CD4-positive, alpha-beta T cell treated with Interleukin-6 at 100 ng/mL for 8 hours (primary cell): ENCODE data around the gene CXXC5.

Experiments
- DNase-seq: peaks from one replicate; pipeline ENCODE4 v3.0.0-alpha.2; 2020; ENCODE audit warnings: mixed read lengths, low spot score

CXXC5 gene

DNA sequence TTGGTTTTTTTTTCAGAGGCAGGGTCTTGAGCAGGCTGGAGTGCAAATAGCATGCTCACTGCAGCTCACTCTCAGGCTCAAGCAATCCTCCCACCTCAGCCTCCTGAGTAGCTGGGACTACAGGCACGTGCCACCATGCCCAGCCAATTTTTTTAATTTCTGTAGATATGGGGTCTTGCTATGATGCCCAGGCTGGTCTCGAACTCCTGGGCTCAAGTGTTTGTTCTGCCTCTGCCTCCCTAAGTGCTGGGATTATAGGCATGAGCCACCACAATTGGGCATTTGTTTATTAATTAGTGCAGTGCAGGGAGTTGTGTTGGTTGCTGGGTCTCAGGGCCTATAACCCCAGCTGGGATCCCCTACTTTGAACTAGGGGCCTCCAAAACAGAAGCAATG lies 47.0 kb downstream of the CXXC5 start:
- no peak for DNase-seq

GRCh38 chr5:139696167-139696893 lies 48.2 kb downstream of the CXXC5 start:
- DNase-seq = no peak

- no peak for DNase-seq
Measured at GRCh38 chr5:139696894-139697658, 48.9 kb downstream of the CXXC5 start.

DNA sequence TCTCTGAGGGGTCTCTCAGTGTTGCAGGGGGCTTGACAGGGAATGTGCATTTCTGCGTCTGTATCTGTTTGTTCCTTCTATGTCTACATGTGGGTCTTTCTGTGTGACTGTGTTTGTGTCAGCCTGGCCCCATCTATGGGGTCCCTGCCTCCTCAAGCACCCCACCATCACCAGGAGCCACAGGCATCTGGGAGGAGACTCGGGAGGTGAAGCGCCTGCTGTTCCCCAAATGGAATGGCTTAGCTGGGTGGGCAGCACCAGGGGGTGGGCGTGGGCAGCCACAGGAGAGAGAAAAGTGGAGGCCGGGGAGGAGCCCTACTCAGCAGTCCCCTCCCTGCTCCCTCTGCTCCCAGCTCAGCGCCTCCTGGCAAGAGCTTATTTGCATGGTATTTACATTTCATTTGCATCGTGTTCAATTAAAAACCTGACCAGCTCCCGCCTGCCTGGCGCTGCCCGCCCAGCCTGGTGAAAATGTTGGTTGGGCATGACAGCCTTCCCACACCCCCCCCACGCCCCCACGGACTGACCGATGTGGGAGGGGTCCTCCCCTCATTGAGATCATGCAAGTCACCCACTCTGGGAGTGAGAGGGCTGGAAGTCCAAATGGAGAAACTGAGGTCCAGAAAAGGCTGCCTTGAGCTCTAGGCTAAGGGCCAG lies 50.5 kb downstream of the CXXC5 start:
- DNase-seq = no peak

GRCh38 chr5:139699351-139699750 lies 51.2 kb downstream of the CXXC5 start:
- no peak for DNase-seq

- no peak for DNase-seq
Measured at GRCh38 chr5:139700711-139701055, 52.5 kb downstream of the CXXC5 start.

- DNase-seq = no peak
Measured at GRCh38 chr5:139701056-139701741, 53.0 kb downstream of the CXXC5 start.

GRCh38 chr5:139702548-139702947 lies 54.4 kb downstream of the CXXC5 start:
- DNase-seq = no peak

- DNase-seq = no peak
Measured at GRCh38 chr5:139704748-139705147, 56.6 kb downstream of the CXXC5 start.

GRCh38 chr5:139705191-139705590 lies 57.0 kb downstream of the CXXC5 start:
- DNase-seq = no peak

- no peak for DNase-seq
Measured at GRCh38 chr5:139705655-139706587, 57.8 kb downstream of the CXXC5 start.

DNA sequence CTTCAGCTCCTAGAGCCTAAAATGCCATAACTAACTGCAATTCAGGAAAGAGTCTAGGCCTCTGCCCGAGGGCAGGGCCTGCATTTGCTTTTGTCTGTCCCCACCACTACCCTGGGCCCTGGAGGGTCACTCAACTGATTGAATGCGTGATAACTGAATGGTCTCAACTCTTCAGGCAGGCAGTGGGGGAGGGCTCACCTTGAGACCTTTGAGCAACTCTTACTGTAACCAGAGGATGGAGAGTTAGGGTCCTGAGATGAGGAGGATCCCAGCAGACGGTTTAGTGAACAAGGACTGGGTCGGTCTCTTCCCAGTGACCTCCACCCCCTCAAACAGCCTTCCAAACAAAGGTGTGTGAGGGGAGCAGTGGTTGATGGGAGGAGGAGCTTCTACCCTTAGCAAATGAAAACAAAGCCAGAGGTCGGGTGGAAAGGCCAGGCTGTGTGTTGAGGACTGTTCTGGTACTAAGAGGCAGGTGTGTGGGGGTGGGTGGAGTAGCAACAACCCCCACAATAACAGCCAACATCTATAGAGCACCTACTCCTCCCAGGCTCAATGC lies 59.4 kb downstream of the CXXC5 start:
- no peak for DNase-seq

- no peak for DNase-seq
Measured at GRCh38 chr5:139708434-139708861, 60.3 kb downstream of the CXXC5 start.

- DNase-seq = no peak
Measured at GRCh38 chr5:139708877-139709581, 60.9 kb downstream of the CXXC5 start.

DNA sequence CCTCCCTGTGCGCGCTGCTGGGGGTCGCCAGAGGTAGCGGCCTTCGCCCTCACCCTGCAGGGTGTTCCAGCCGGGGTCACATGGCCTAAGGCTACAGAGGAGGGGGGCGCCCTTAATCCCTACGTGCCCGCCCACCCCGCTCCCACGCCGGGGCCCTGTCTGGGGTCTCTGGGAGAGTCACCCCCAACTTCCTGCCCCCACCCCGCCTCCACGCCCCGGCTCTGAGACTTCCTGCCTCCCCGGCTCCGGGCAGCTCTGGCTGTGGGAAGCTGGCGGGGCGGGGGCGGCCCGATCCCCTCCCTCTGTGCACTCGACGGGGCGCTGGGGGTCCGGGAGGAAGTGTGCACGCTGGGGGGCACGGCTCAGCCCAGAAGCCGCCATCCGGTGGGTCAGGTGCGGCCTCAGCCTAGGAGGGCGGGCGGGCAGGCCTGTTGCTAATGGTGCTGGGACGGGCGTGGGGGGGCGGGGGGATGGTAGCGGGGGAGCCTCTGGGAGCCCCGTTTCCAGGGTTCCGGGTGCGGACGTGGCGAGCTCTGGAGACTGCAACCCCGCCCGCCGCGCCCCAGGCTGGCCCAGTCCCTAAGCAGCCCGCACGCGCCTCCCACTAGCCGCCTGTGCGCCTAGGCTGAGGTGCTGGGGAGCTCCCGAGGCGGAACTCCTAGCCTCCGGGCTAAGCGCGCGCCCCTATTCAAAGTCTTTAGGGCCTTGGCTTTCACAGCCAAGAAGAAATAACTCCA lies 61.6 kb downstream of the CXXC5 start:
- DNase-seq = no peak

GRCh38 chr5:139710319-139711066 lies 62.3 kb downstream of the CXXC5 start:
- DNase-seq = no peak

- peak; percentile 49 for DNase-seq
Measured at GRCh38 chr5:139711067-139711905, 63.1 kb downstream of the CXXC5 start.

GRCh38 chr5:139711906-139712224 lies 63.7 kb downstream of the CXXC5 start:
- DNase-seq = no peak
